22Rv1 (cell line): ENCODE data around the gene TMEM121.
"Not testable (repeated sequence)": the region's sequence is repeated elsewhere in the genome, so short reads cannot be mapped to it uniquely, and the experiment has no call there.

Experiments used
- ZFX ChIP-seq: fragments of 450-650 bp; IDR thresholded peaks from 2 replicates; pipeline ENCODE4 v1.6.1; 2017; ENCODE audit warnings: antibody characterized with exemption, borderline replicate concordance
- TF ChIP-seq, protein P1 (sequence below): fragments of 450-650 bp; IDR thresholded peaks from 2 replicates; pipeline ENCODE4 v1.5.1; 2017; ENCODE audit warnings: mild to moderate bottlenecking

DNA sequence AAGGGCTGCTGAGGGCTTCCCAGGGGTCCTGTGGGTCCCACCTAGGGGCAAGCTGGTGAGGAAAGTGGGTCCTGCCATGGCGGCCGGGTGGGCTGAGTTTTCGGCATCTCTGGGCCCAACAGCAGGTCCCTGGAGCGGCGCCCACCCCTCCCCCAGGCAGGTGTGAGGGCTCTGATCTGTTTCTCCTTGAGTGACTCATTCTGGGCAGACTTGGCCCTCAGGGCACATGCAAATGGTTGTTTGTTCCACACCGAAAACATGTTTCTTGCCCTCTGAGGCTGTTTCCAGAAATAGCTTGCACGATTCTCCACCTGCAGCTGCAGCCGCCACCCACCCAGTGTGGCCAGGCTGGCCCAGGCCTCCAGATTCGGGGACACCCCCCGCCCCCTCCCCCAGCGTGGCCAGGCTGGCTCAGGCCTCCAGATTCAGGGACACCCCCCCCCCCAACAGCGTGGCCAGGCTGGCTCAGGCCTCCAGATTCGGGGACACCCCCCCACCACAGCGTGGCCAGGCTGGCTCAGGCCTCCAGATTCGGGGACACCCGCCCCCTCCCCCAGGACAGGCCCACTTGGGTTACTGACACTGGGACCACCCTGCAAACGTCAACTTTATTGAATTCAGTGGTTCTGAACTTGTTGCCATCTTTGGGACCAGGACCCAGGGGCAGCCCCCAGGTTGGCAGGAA lies 48.8 kb downstream of the TMEM121 start:
- TF ChIP-seq, protein P1, sequence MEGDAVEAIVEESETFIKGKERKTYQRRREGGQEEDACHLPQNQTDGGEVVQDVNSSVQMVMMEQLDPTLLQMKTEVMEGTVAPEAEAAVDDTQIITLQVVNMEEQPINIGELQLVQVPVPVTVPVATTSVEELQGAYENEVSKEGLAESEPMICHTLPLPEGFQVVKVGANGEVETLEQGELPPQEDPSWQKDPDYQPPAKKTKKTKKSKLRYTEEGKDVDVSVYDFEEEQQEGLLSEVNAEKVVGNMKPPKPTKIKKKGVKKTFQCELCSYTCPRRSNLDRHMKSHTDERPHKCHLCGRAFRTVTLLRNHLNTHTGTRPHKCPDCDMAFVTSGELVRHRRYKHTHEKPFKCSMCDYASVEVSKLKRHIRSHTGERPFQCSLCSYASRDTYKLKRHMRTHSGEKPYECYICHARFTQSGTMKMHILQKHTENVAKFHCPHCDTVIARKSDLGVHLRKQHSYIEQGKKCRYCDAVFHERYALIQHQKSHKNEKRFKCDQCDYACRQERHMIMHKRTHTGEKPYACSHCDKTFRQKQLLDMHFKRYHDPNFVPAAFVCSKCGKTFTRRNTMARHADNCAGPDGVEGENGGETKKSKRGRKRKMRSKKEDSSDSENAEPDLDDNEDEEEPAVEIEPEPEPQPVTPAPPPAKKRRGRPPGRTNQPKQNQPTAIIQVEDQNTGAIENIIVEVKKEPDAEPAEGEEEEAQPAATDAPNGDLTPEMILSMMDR = not testable (repeated sequence)
- not testable (repeated sequence) for TF ChIP-seq ZFX
